Common myeloid progenitor, CD34-positive (primary cell): ENCODE measurements around the gene ERCC3.
"Not testable (repeated sequence)": the region's sequence is repeated elsewhere in the genome, so short reads cannot be mapped to it uniquely, and the experiment has no call there.

ENCODE experiments used
- CTCF ChIA-PET: fragments of 350-600 bp; sonication (Branson Sonifier 250); formaldehyde crosslinking; loops from one replicate; lab custom pipeline; 2021; ENCODE audit warnings: antibody characterized with exemption; lab: Charles Lee
- POLR2A ChIA-PET: fragments of 350-600 bp; sonication (Branson Sonifier 250); formaldehyde crosslinking; loops from one replicate; lab custom pipeline; 2021; ENCODE audit warnings: antibody characterized with exemption; lab: Charles Lee
- DNase-seq, 3 donors: peaks; one replicate each; pipeline versions ENCODE4 v3.0.0 to v3.0.0-alpha.2; 2013
- H3K27ac ChIP-seq, 2 experiments: 1 replicate in 1 of 2; 2 replicates in 1 of 2; pipeline ENCODE4 v1.7.0; 2013; ENCODE audit warnings: inconsistent platforms in 2 of 2, low read length in 2 of 2, mild to moderate bottlenecking in 2 of 2, low read depth in 1 of 2, moderate library complexity in 1 of 2; ENCODE audit not compliant: severe bottlenecking in 2 of 2, insufficient read depth in 1 of 2, poor library complexity in 1 of 2
- H3K27me3 ChIP-seq, 5 experiments: replicated peaks in 2 of 5; 1 replicate in 3 of 5; 2 replicates in 2 of 5; pipeline versions ENCODE4 v1.6.1 to v1.7.0; 2013; ENCODE audit warnings: low read length in 4 of 5, mild to moderate bottlenecking in 2 of 5, moderate library complexity in 2 of 5, inconsistent platforms in 1 of 5; ENCODE audit not compliant: insufficient read depth in 5 of 5, control insufficient read depth in 4 of 5
- H3K36me3 ChIP-seq, 4 experiments: 1 replicate in 2 of 4; 2 replicates in 2 of 4; pipeline versions ENCODE4 v1.6.1 to v1.7.0; 2013; ENCODE audit warnings: low read length in 3 of 4, control low read depth in 1 of 4, mild to moderate bottlenecking in 1 of 4; ENCODE audit not compliant: control insufficient read depth in 4 of 4, insufficient read depth in 4 of 4
- H3K4me1 ChIP-seq, 4 experiments: 1 replicate in 3 of 4; 2 replicates in 1 of 4; pipeline versions ENCODE4 v1.6.1 to v1.7.1; 2013; ENCODE audit warnings: low read length in 3 of 4, mild to moderate bottlenecking in 3 of 4, control low read depth in 1 of 4, inconsistent platforms in 1 of 4, moderate library complexity in 1 of 4; ENCODE audit not compliant: control insufficient read depth in 4 of 4, insufficient read depth in 4 of 4; ENCODE audit errors: control extremely low read depth in 1 of 4
- H3K4me3 ChIP-seq, 7 experiments: 1 replicate in 4 of 7; 2 replicates in 3 of 7; pipeline versions ENCODE4 v1.5.1 to v1.7.0; 2013; ENCODE audit warnings: mild to moderate bottlenecking in 7 of 7, low read length in 6 of 7, moderate library complexity in 6 of 7, inconsistent platforms in 2 of 7, low read depth in 2 of 7, control low read depth in 1 of 7; ENCODE audit not compliant: insufficient read depth in 4 of 7, control insufficient read depth in 1 of 7; ENCODE audit errors: extremely low read depth in 1 of 7
- H3K9me3 ChIP-seq, 5 experiments: 1 replicate in 4 of 5; 2 replicates in 1 of 5; pipeline versions ENCODE4 v1.6.1 to v1.7.1; 2013; ENCODE audit warnings: low read length in 4 of 5, mild to moderate bottlenecking in 2 of 5, inconsistent platforms in 1 of 5, low read depth in 1 of 5, moderate library complexity in 1 of 5; ENCODE audit not compliant: control insufficient read depth in 4 of 5, insufficient read depth in 2 of 5; ENCODE audit errors: control extremely low read depth in 1 of 5
- WGBS: methylation state at CpG from one replicate; pipeline ENCODE4 v1.1.5; 2013; ENCODE audit not compliant: insufficient coverage; 5-methylcytosine and 5-hydroxymethylcytosine counted together

ERCC3 gene

GRCh38 chr2:127216593-127216992 is 77.4 kb downstream of the ERCC3 start:
- Histone ChIP-seq H3K4me1 (peaks cover 0 to 32% (median 22%) of the 10 kb centered on the region in 4 experiments), H3K27me3 (peaks cover 6 to 54% (median 26%) of the 10 kb centered on the region in 5 experiments), H3K9me3 (peaks cover 1 to 11% (median 5%) of the 10 kb centered on the region in 5 experiments), H3K36me3 (no peaks in the 10 kb centered on the region), H3K27ac (no peak overlapping the region), H3K4me3 (no peak overlapping the region)
- CTCF ChIA-PET: no interaction called here
- POLR2A ChIA-PET: no interaction called here
- DNase-seq: no peak
- WGBS: no CpG with 5 or more reads among the region's 1 CpG

DNA sequence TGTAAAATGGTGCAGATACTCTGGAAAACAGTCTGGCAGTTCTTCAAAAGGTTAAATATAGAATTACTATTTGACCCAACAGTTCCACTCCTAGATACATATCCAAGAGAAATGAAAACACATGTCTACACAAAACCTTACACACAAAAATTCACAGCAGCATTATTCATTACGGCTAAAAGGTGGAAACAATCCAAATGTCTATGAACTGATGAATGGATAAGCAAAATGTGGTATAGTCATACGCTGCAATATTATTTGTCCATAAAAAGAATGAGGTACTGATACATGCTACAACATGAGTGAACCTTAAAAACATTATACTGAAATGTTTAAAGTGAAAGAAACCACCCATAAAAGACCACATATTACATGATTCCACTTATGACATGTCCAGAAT is 77.8 kb downstream of the ERCC3 start:
- peaks cover 0 to 32% (median 22%) of the 10 kb centered on the region in 4 experiments for H3K4me1 ChIP-seq
- no peak for DNase-seq
- no peak overlapping the region for H3K27ac ChIP-seq
- peaks cover 1 to 11% (median 5%) of the 10 kb centered on the region in 5 experiments for H3K9me3 ChIP-seq
- WGBS: no CpG with 5 or more reads among the region's 2 CpGs
- H3K4me3 ChIP-seq: no peak overlapping the region
- CTCF ChIA-PET: no interaction called here
- H3K36me3 ChIP-seq: no peaks in the 10 kb centered on the region
- peaks cover 6 to 50% (median 26%) of the 10 kb centered on the region in 5 experiments for H3K27me3 ChIP-seq
- POLR2A ChIA-PET: no interaction called here

DNA sequence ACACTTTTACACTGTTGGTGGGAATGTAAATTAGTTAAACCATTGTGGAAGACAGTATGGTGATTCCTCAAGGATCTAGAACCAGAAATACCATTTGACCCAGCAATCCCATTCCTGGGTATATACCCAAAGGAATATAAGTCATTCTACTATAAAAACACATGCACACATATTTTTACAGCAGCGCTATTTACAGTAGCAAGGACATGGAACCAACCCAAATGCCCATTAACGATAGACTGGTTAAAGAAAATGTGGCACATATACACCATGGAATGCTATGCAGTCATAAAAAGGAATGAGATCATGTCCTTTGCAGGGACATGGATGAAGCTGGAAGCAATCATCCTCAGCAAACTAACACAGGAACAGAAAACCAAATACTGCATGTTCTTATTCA is 79.7 kb downstream of the ERCC3 start:
- CTCF ChIA-PET, POLR2A ChIA-PET, H3K36me3 ChIP-seq, H3K27ac ChIP-seq, H3K4me3 ChIP-seq, DNase-seq: not testable (repeated sequence)
- peaks cover 0 to 15% (median 8%) of the 10 kb centered on the region in 4 experiments for H3K4me1 ChIP-seq
- H3K9me3 ChIP-seq: peaks cover 1 to 11% (median 5%) of the 10 kb centered on the region in 5 experiments
- no CpG with 5 or more reads among the region's 2 CpGs for WGBS
- peaks cover 6 to 33% (median 17%) of the 10 kb centered on the region in 5 experiments for H3K27me3 ChIP-seq

GRCh38 chr2:127208313-127208712 is 85.6 kb downstream of the ERCC3 start:
- no peaks in the 10 kb centered on the region for H3K9me3 ChIP-seq
- ChIA-PET POLR2A (no interaction called here), CTCF (interaction anchor here (1.0 kb wide), 1 partner anchor 35 kb away, joined by 3 read pairs; no protein-coding TSS in a partner anchor)
- H3K4me3 ChIP-seq: no peak overlapping the region
- WGBS: 94% methylated on average over 3 of the region's 4 CpGs
- no peak overlapping the region for H3K27ac ChIP-seq
- H3K4me1 ChIP-seq: no peaks in the 10 kb centered on the region
- DNase-seq: no peak
- no peaks in the 10 kb centered on the region for H3K27me3 ChIP-seq
- no peaks in the 10 kb centered on the region for H3K36me3 ChIP-seq
